OCI-LY7 (cell line): ENCODE measurements around the gene ENG.
A peak's percentile ranks its signal among the peaks of the same experiment; 100 is the strongest.

Source experiments
- CTCF ChIP-seq: fragments of 200-600 bp; sonication (generic); conservative IDR thresholded peaks from 2 replicates; pipeline ENCODE4 v1.5.1; 2014; ENCODE audit warnings: mild to moderate bottlenecking, antibody characterized with exemption, low read length, moderate library complexity, mixed read lengths
- EZH2phosphoT487 ChIP-seq: fragments of 200-600 bp; sonication (generic); IDR thresholded peaks from 2 replicates; pipeline ENCODE4 v1.6.1; 2018; ENCODE audit warnings: low read depth, borderline replicate concordance, mild to moderate bottlenecking, mixed run types, antibody characterized with exemption, low read length, moderate library complexity, mixed read lengths

- TF ChIP-seq CTCF (peak; percentile 66), EZH2phosphoT487 (no peak)
Observed at GRCh38 chr9:127825319-127826051, 29.0 kb downstream of the ENG start.
